K562 (cell line): ENCODE data around the gene ISYNA1.

Experiments used
- HNRNPLL ChIP-seq: fragments of 200-400 bp; formaldehyde crosslinking; IDR thresholded peaks from 2 replicates; pipeline ENCODE4 v1.6.1; 2017; ENCODE audit warnings: low read length, low read depth, mild to moderate bottlenecking; ENCODE audit not compliant: poor library complexity, severe bottlenecking
- MAX ChIP-seq: sonication (generic); formaldehyde crosslinking; IDR thresholded peaks from 2 replicates; pipeline ENCODE4 v1.9.0; 2022; ENCODE audit warnings: mild to moderate bottlenecking, missing genetic modification reagents
- MLX ChIP-seq, 2 experiments: fragments of 450-650 bp in 1 of 2; sonication (generic) in 1 of 2; formaldehyde crosslinking; conservative IDR thresholded peaks; 2 replicates each; pipeline versions ENCODE4 v1.4.0 to v1.8.1; 2020 to 2022; ENCODE audit warnings: mild to moderate bottlenecking in 1 of 2, missing genetic modification reagents in 1 of 2
- RBBP5 ChIP-seq: fragments of 200-600 bp; sonication (generic); IDR thresholded peaks from 2 replicates; pipeline ENCODE4 v1.6.1; 2012; ENCODE audit warnings: borderline replicate concordance, mild to moderate bottlenecking, low read length, control low read depth, inconsistent platforms; ENCODE audit not compliant: insufficient read depth, poor library complexity, severe bottlenecking
- SIN3A ChIP-seq, 2 experiments: fragments of 150-350 bp in 1 of 2; IDR thresholded peaks; 2 replicates each; pipeline ENCODE4 v1.6.1; 2011 to 2016; ENCODE audit warnings: borderline replicate concordance in 2 of 2, low read depth in 2 of 2, low read length in 2 of 2, mild to moderate bottlenecking in 2 of 2, moderate library complexity in 2 of 2; ENCODE audit not compliant: control insufficient read depth in 1 of 2
- SMC3 ChIP-seq: conservative IDR thresholded peaks from 2 replicates; pipeline ENCODE4 v1.6.1; 2011; ENCODE audit warnings: low read depth, low read length, improper control_type of control experiment; ENCODE audit not compliant: insufficient read depth
- YY1 ChIP-seq, 3 experiments: IDR thresholded peaks; 2 replicates each; pipeline ENCODE4 v1.6.1; 2011; ENCODE audit warnings: low read length in 2 of 3, mild to moderate bottlenecking in 2 of 3, moderate library complexity in 2 of 3, borderline replicate concordance in 1 of 3, control low read depth in 1 of 3, low read depth in 1 of 3; ENCODE audit not compliant: insufficient read depth in 3 of 3, insufficient replicate concordance in 2 of 3, control insufficient read depth in 1 of 3, insufficient read length in 1 of 3; ENCODE audit errors: extremely low read depth in 1 of 3
- TF ChIP-seq, protein P1 (sequence below), 2 experiments: fragments of 450-650 bp; conservative IDR thresholded peaks; 2 replicates each; pipeline ENCODE4 v1.6.1; 2017; ENCODE audit warnings: mild to moderate bottlenecking in 2 of 2, moderate library complexity in 2 of 2

DNA sequence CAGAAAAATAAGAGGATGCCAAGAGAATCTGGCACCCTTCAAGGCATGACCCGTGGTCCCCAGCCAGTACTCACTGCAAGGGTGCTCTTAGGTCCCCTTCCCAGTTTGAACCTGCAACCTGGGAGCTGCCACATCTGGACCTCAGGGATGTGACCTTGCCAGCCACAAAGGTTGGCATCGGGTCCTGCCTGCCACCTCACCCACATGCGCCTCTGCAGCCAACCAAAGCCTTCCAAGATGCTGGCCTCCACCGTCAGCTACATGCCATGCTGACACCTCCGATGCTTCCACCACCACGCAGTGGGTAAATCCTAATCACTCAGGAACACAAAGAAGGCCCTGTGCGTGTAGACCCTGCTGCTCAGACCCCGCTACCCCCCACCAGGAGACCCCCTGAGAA is 48.8 kb upstream of the ISYNA1 start:
- TF ChIP-seq RBBP5 (no peak), SMC3 (no peak), SIN3A (IDR thresholded peaks at IDR 0.05; ENCODE audit: borderline replicate concordance in 2 of 2, control insufficient read depth in 1 of 2, low read depth in 2 of 2, low read length in 2 of 2) (no peak), MLX (CRISPR knock-in tag; conservative IDR thresholded peaks at IDR 0.05) (no peak), YY1 (IDR thresholded peaks at IDR 0.05; ENCODE audit: borderline replicate concordance in 1 of 3, control insufficient read depth in 1 of 3, extremely low read depth in 1 of 3, insufficient read depth in 3 of 3, insufficient read length in 1 of 3, insufficient replicate concordance in 2 of 3, low read depth in 1 of 3, low read length in 2 of 3) (no peak), HNRNPLL (no peak), MAX (no peak)
- TF ChIP-seq, protein P1, sequence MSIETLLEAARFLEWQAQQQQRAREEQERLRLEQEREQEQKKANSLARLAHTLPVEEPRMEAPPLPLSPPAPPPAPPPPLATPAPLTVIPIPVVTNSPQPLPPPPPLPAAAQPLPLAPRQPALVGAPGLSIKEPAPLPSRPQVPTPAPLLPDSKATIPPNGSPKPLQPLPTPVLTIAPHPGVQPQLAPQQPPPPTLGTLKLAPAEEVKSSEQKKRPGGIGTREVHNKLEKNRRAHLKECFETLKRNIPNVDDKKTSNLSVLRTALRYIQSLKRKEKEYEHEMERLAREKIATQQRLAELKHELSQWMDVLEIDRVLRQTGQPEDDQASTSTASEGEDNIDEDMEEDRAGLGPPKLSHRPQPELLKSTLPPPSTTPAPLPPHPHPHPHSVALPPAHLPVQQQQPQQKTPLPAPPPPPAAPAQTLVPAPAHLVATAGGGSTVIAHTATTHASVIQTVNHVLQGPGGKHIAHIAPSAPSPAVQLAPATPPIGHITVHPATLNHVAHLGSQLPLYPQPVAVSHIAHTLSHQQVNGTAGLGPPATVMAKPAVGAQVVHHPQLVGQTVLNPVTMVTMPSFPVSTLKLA (conservative IDR thresholded peaks at IDR 0.05): no peak
